Upper lobe of left lung (tissue), 4 donors: ENCODE measurements around the gene CYLD.

ENCODE experiments used
- CTCF ChIP-seq, 6 experiments: fragments of 450-650 bp in 4 of 6; fragments of 200-600 bp in 2 of 6; sonication (generic) in 2 of 6; IDR thresholded peaks; one replicate each; pipeline ENCODE4 v1.5.1; 2016 to 2019; ENCODE audit warnings: antibody characterized with exemption in 6 of 6
- EP300 ChIP-seq, 4 donors: sonication (generic); formaldehyde crosslinking; IDR thresholded peaks; one replicate each; pipeline ENCODE4 v1.5.1; 2017; ENCODE audit warnings: antibody characterized with exemption in 4 of 4, control low read depth in 2 of 4
- POLR2A ChIP-seq, 4 donors: fragments of 450-650 bp; IDR thresholded peaks; one replicate each; pipeline ENCODE4 v1.5.1; 2016 to 2017; ENCODE audit warnings: antibody characterized with exemption in 4 of 4, mild to moderate bottlenecking in 2 of 4

GRCh38 chr16:50740736-50741135 is 1.1 kb upstream of the CYLD start:
- TF ChIP-seq POLR2A (IDR thresholded peaks at IDR 0.05) (no peak), CTCF (IDR thresholded peaks at IDR 0.05) (no peak), EP300 (IDR thresholded peaks at IDR 0.05) (no peak)
